Gastroesophageal sphincter (tissue), 3 donors: ENCODE results near the gene TMC6.

Experiments used
- CTCF ChIP-seq, 4 experiments: fragments of 200-600 bp in 2 of 4; fragments of 450-650 bp in 2 of 4; sonication (generic) in 1 of 4; IDR thresholded peaks; one replicate each; pipeline ENCODE4 v1.5.1; 2017 to 2019; ENCODE audit warnings: antibody characterized with exemption in 4 of 4, mild to moderate bottlenecking in 2 of 4, moderate library complexity in 2 of 4
- EP300 ChIP-seq: sonication (generic); formaldehyde crosslinking; IDR thresholded peaks from one replicate; pipeline ENCODE4 v1.6.1; 2017; ENCODE audit warnings: antibody characterized with exemption, mild to moderate bottlenecking
- POLR2A ChIP-seq, 2 donors: fragments of 450-650 bp; IDR thresholded peaks; one replicate each; pipeline ENCODE4 v1.6.1; 2017; ENCODE audit warnings: antibody characterized with exemption in 2 of 2, mild to moderate bottlenecking in 2 of 2, moderate library complexity in 1 of 2
- POLR2AphosphoS5 ChIP-seq: sonication (generic); formaldehyde crosslinking; IDR thresholded peaks from one replicate; pipeline ENCODE4 v1.6.1; 2017; ENCODE audit warnings: antibody characterized with exemption

GRCh38 chr17:78144736-78145641 is 16.4 kb upstream of the TMC6 start:
- TF ChIP-seq CTCF (IDR thresholded peaks at IDR 0.05) (no peak), EP300 (no peak), POLR2A (IDR thresholded peaks at IDR 0.05) (no peak), POLR2AphosphoS5 (no peak)
